Panc1 (cell line): ENCODE measurements around the gene POLG2.

Source experiments
- CTCF ChIP-seq: fragments of 450-650 bp; IDR thresholded peaks from 2 replicates; pipeline ENCODE4 v1.5.1; 2017; ENCODE audit warnings: mild to moderate bottlenecking
- POLR2AphosphoS5 ChIP-seq: IDR thresholded peaks from 2 replicates; pipeline ENCODE4 v1.6.1; 2012; ENCODE audit warnings: mild to moderate bottlenecking, low read depth, low read length, moderate library complexity
- REST ChIP-seq, 2 experiments: IDR thresholded peaks; 2 replicates each; pipeline ENCODE4 v1.6.1; 2011 to 2012; ENCODE audit warnings: low read depth in 2 of 2, control low read depth in 1 of 2, low read length in 1 of 2, mild to moderate bottlenecking in 1 of 2, moderate library complexity in 1 of 2; ENCODE audit not compliant: insufficient read depth in 1 of 2
- SIN3A ChIP-seq: IDR thresholded peaks from 2 replicates; pipeline ENCODE4 v1.6.1; 2012; ENCODE audit warnings: low read depth, mild to moderate bottlenecking, low read length, moderate library complexity, borderline replicate concordance; ENCODE audit not compliant: insufficient read depth
- TCF7L2 ChIP-seq: IDR thresholded peaks from 2 replicates; pipeline ENCODE4 v1.6.1; 2011; ENCODE audit warnings: mild to moderate bottlenecking, low read depth, low read length, inconsistent platforms

- TF ChIP-seq CTCF (no peak), POLR2AphosphoS5 (no peak), REST (IDR thresholded peaks at IDR 0.05; ENCODE audit: insufficient read depth in 1 of 2, low read depth in 2 of 2, low read length in 1 of 2) (no peak), SIN3A (no peak), TCF7L2 (no peak)
Measured at GRCh38 chr17:64538508-64539130, 41.8 kb upstream of the POLG2 start.
